ENCODE measurements around the gene UBQLNL.

GRCh38 chr11:5547982-5548381 is 31.5 kb upstream of the UBQLNL start:
- no peak for TF ChIP-seq POLR2AphosphoS5 (IDR thresholded peaks at IDR 0.05; ENCODE audit: low read depth)
- TF ChIP-seq CTCF (IDR thresholded peaks at IDR 0.05; ENCODE audit: insufficient read depth, low read length) = no peak
- no peak for TF ChIP-seq REST (IDR thresholded peaks at IDR 0.05; ENCODE audit: insufficient replicate concordance, low read depth)
- no peak for TF ChIP-seq GABPA (IDR thresholded peaks at IDR 0.05; ENCODE audit: low read depth)

Measured in HL-60 (cell line).